Neuronal stem cell (in vitro differentiated cells): ENCODE results near the gene ENG.
A peak's percentile ranks its signal among the peaks of the same experiment; 100 is the strongest.

Source experiments
- DNase-seq: peaks from one replicate; pipeline ENCODE4 v3.0.0-alpha.2; 2013; ENCODE audit warnings: low spot score
- H2AFZ ChIP-seq: one replicate; pipeline ENCODE4 v1.6.1; 2013; ENCODE audit warnings: mild to moderate bottlenecking, low read length, inconsistent platforms
- H2AK5ac ChIP-seq: 2 replicates; pipeline ENCODE4 v1.6.1; 2013; ENCODE audit warnings: low read depth, mild to moderate bottlenecking, inconsistent platforms, low read length, moderate library complexity, mixed read lengths
- H2BK120ac ChIP-seq: 2 replicates; pipeline ENCODE4 v1.6.1; 2013; ENCODE audit warnings: low read depth, mild to moderate bottlenecking, inconsistent platforms, low read length, moderate library complexity, mixed read lengths
- H2BK12ac ChIP-seq: one replicate; pipeline ENCODE4 v1.6.1; 2013; ENCODE audit warnings: low read length, inconsistent platforms
- H2BK15ac ChIP-seq: 2 replicates; pipeline ENCODE4 v1.6.1; 2013; ENCODE audit warnings: mild to moderate bottlenecking, low read length, inconsistent platforms, mixed read lengths
- H2BK5ac ChIP-seq: one replicate; pipeline ENCODE4 v1.6.1; 2013; ENCODE audit warnings: inconsistent platforms, mild to moderate bottlenecking, low read length, moderate library complexity
- H3K14ac ChIP-seq: one replicate; pipeline ENCODE4 v1.6.1; 2013; ENCODE audit warnings: low read length, inconsistent platforms
- H3K18ac ChIP-seq: 2 replicates; pipeline ENCODE4 v1.6.1; 2013; ENCODE audit warnings: low read length, inconsistent platforms
- H3K23ac ChIP-seq: 2 replicates; pipeline ENCODE4 v1.6.1; 2013; ENCODE audit warnings: low read depth, mild to moderate bottlenecking, mixed read lengths, low read length, inconsistent platforms; ENCODE audit not compliant: poor library complexity
- H3K27ac ChIP-seq: replicated peaks from 3 replicates; pipeline ENCODE4 v1.5.1; 2013; ENCODE audit warnings: low read length, inconsistent platforms
- H3K27me3 ChIP-seq, 3 experiments: 2 replicates each; pipeline ENCODE4 v1.6.1; 2013; ENCODE audit warnings: low read length in 3 of 3, mild to moderate bottlenecking in 2 of 3, inconsistent platforms in 1 of 3, low read depth in 1 of 3, mixed read lengths in 1 of 3, moderate library complexity in 1 of 3; ENCODE audit not compliant: control insufficient read depth in 3 of 3, insufficient read depth in 3 of 3
- H3K36me3 ChIP-seq, 2 donors: replicated peaks in 1 of 2; 2 replicates each; pipeline ENCODE4 v1.6.1; 2013; ENCODE audit warnings: low read length in 2 of 2; ENCODE audit not compliant: control insufficient read depth in 2 of 2, insufficient read depth in 2 of 2
- H3K4ac ChIP-seq: 2 replicates; pipeline ENCODE4 v1.6.1; 2013; ENCODE audit warnings: inconsistent platforms, mild to moderate bottlenecking, low read length, moderate library complexity
- H3K4me1 ChIP-seq, 2 donors: 1 replicate in 1 of 2; 2 replicates in 1 of 2; pipeline ENCODE4 v1.6.1; 2013; ENCODE audit warnings: low read length in 2 of 2, low read depth in 1 of 2; ENCODE audit not compliant: control insufficient read depth in 2 of 2, insufficient read depth in 1 of 2
- H3K4me2 ChIP-seq: one replicate; pipeline ENCODE4 v1.6.1; 2013; ENCODE audit warnings: mild to moderate bottlenecking, low read length, inconsistent platforms; ENCODE audit not compliant: insufficient read depth, poor library complexity, severe bottlenecking
- H3K4me3 ChIP-seq, 2 donors: 2 replicates each; pipeline ENCODE4 v1.5.1; 2013; ENCODE audit warnings: low read length in 2 of 2, mild to moderate bottlenecking in 2 of 2, inconsistent platforms in 1 of 2, moderate library complexity in 1 of 2
- H3K79me1 ChIP-seq: one replicate; pipeline ENCODE4 v1.6.1; 2013; ENCODE audit warnings: low read depth, mild to moderate bottlenecking, inconsistent platforms, low read length, moderate library complexity
- H3K9ac ChIP-seq: one replicate; pipeline ENCODE4 v1.6.1; 2013; ENCODE audit warnings: mild to moderate bottlenecking, low read depth, low read length, inconsistent platforms; ENCODE audit not compliant: poor library complexity
- H3K9me3 ChIP-seq, 2 donors: replicated peaks in 1 of 2; 2 replicates each; pipeline versions ENCODE3 to v1.6.1; 2013; ENCODE audit warnings: low read length in 2 of 2, mild to moderate bottlenecking in 2 of 2, inconsistent platforms in 1 of 2, low read depth in 1 of 2, mixed read lengths in 1 of 2, moderate library complexity in 1 of 2; ENCODE audit not compliant: control insufficient read depth in 2 of 2, insufficient read depth in 1 of 2
- H4K8ac ChIP-seq: one replicate; pipeline ENCODE4 v1.6.1; 2013; ENCODE audit warnings: low read depth, mild to moderate bottlenecking, inconsistent platforms, low read length, moderate library complexity
- H4K91ac ChIP-seq: one replicate; pipeline ENCODE4 v1.6.1; 2013; ENCODE audit warnings: low read length, low read depth, mild to moderate bottlenecking, inconsistent platforms; ENCODE audit not compliant: poor library complexity
- WGBS, 2 donors: extraction: QIAGEN DNeasy Blood & Tissue Kit; methylation state at CpG; one replicate each; pipeline ENCODE4 v1.1.7; 2013; ENCODE audit warnings: missing lambda C conversion rate in 2 of 2, mixed read lengths in 1 of 2; ENCODE audit not compliant: insufficient read length in 2 of 2, insufficient replicate concordance in 1 of 2; ENCODE audit errors: extremely low coverage in 2 of 2; 5-methylcytosine and 5-hydroxymethylcytosine counted together

Gene ENG

GRCh38 chr9:127866535-127866934 is 12.1 kb upstream of the ENG start:
- no peak overlapping the region for H3K4ac ChIP-seq
- H3K4me2 ChIP-seq = no peak overlapping the region
- peaks cover 0 to 3% (median 0%) of the 10 kb centered on the region in 3 experiments for H3K27me3 ChIP-seq
- H2AFZ ChIP-seq = no peak overlapping the region
- no CpG with 5 or more reads among the region's 13 CpGs for WGBS, 2 donors
- H3K4me1 ChIP-seq = peaks cover 5 to 13% of the 10 kb centered on the region in 2 donors
- no peak overlapping the region for H2BK12ac ChIP-seq
- H2BK15ac ChIP-seq = no peak overlapping the region
- H3K27ac ChIP-seq = no peak overlapping the region
- no peak overlapping the region for H3K14ac ChIP-seq
- no peak overlapping the region for H2AK5ac ChIP-seq
- no peak overlapping the region for H3K9ac ChIP-seq
- no peak overlapping the region for H3K18ac ChIP-seq
- DNase-seq = no peak
- H4K91ac ChIP-seq = no peak overlapping the region
- no peak overlapping the region for H2BK5ac ChIP-seq
- H3K36me3 ChIP-seq = peaks cover 0 to 3% of the 10 kb centered on the region in 2 donors
- H3K9me3 ChIP-seq = peaks cover 0 to 2% of the 10 kb centered on the region in 2 donors
- H3K4me3 ChIP-seq = no peak overlapping the region
- no peak overlapping the region for H4K8ac ChIP-seq
- no peak overlapping the region for H2BK120ac ChIP-seq
- H3K23ac ChIP-seq = no peak overlapping the region
- H3K79me1 ChIP-seq = no peaks in the 10 kb centered on the region

- Histone ChIP-seq H3K14ac (no peak overlapping the region), H3K4me3 (peak overlapping the region in 1 of 2 donors; percentile 69), H3K4me2 (no peak overlapping the region), H2BK15ac (no peak overlapping the region), H3K27me3 (peaks cover 0 to 3% (median 0%) of the 10 kb centered on the region in 3 experiments), H2BK12ac (no peak overlapping the region), H3K79me1 (no peaks in the 10 kb centered on the region), H2BK5ac (no peak overlapping the region), H4K8ac (no peak overlapping the region), H3K4ac (peak overlapping the region; percentile 19), H3K18ac (no peak overlapping the region), H3K27ac (no peak overlapping the region), H3K23ac (no peak overlapping the region), H2BK120ac (no peak overlapping the region), H2AFZ (peak overlapping the region; percentile 85), H2AK5ac (no peak overlapping the region), H3K9me3 (peaks cover 0 to under 1% of the 10 kb centered on the region in 2 donors), H4K91ac (no peak overlapping the region), H3K36me3 (peaks cover 0 to 3% of the 10 kb centered on the region in 2 donors), H3K4me1 (peaks cover 5 to 13% of the 10 kb centered on the region in 2 donors), H3K9ac (peak overlapping the region; percentile 50)
- no peak for DNase-seq
- 100% methylated on average over 2 of the region's 19 CpGs for WGBS, 2 donors
These were observed 11.4 kb upstream of the ENG start for GRCh38 chr9:127865645-127866464.

- H2AFZ ChIP-seq = no peak overlapping the region
- H3K27me3 ChIP-seq = peaks cover 0 to 3% (median 0%) of the 10 kb centered on the region in 3 experiments
- no peak overlapping the region for H3K23ac ChIP-seq
- H3K4me2 ChIP-seq = no peak overlapping the region
- no peak overlapping the region for H3K4me3 ChIP-seq
- no peak overlapping the region for H2BK12ac ChIP-seq
- H3K9me3 ChIP-seq = no peaks in the 10 kb centered on the region
- no peak overlapping the region for H4K91ac ChIP-seq
- no peak for DNase-seq
- no peak overlapping the region for H2BK120ac ChIP-seq
- no peak overlapping the region for H2BK15ac ChIP-seq
- no peak overlapping the region for H2BK5ac ChIP-seq
- no peak overlapping the region for H3K14ac ChIP-seq
- no peak overlapping the region for H3K27ac ChIP-seq
- no peak overlapping the region for H3K9ac ChIP-seq
- no peak overlapping the region for H3K18ac ChIP-seq
- H3K4me1 ChIP-seq = peaks cover 4 to 10% of the 10 kb centered on the region in 2 donors
- H3K36me3 ChIP-seq = peaks cover 0 to 3% of the 10 kb centered on the region in 2 donors
- H2AK5ac ChIP-seq = no peak overlapping the region
- H3K79me1 ChIP-seq = no peaks in the 10 kb centered on the region
- H3K4ac ChIP-seq = no peak overlapping the region
- no peak overlapping the region for H4K8ac ChIP-seq
- no CpG with 5 or more reads among the region's 13 CpGs for WGBS, 2 donors
These were observed 8.7 kb upstream of the ENG start for GRCh38 chr9:127863191-127863621.
